ENCODE results near the gene LGALS3BP.

Gene LGALS3BP

DNA sequence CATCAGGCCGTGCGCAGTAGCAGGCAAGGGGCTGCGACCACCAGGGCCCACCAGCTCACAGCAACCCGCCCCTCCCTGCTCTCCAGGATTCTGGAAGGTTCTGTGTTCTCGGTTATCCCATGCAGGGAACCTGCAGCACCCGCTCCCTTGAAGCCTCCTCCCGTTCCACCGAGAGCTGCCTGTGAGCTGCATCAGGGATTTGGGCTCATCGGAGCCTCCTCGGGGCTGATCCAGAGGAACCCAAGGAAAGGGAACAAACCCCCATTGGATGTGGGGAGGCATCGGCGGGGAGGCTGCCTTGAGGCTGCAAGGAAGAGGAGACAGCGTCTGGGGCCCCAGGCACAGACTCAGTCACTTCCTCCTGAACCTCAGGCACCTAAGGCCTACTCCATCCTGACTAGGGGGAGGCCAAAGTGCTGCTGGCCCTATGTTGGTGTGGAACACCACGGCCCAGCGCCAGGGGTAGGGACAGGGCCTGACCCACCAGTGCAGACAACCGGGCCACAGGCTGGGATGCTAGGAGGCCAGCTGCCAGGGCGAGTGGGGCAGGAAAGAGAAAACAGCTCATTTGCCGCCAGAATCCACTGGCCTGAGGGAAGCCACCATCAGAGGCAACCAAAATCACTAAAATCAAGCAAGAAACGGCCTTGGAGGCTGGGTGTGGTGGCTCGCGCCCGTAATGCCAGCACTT lies 14.4 kb upstream of the LGALS3BP start:
- TF ChIP-seq YY1 (IDR thresholded peaks at IDR 0.05; ENCODE audit: low read depth) (no peak), TEAD4 (IDR thresholded peaks at IDR 0.05) (no peak), CEBPB (IDR thresholded peaks at IDR 0.05) (no peak)
- TF ChIP-seq, protein P1, sequence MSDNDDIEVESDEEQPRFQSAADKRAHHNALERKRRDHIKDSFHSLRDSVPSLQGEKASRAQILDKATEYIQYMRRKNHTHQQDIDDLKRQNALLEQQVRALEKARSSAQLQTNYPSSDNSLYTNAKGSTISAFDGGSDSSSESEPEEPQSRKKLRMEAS (IDR thresholded peaks at IDR 0.05): no peak
- TF ChIP-seq, protein P2, sequence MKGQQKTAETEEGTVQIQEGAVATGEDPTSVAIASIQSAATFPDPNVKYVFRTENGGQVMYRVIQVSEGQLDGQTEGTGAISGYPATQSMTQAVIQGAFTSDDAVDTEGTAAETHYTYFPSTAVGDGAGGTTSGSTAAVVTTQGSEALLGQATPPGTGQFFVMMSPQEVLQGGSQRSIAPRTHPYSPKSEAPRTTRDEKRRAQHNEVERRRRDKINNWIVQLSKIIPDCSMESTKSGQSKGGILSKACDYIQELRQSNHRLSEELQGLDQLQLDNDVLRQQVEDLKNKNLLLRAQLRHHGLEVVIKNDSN (IDR thresholded peaks at IDR 0.05): no peak

DNA sequence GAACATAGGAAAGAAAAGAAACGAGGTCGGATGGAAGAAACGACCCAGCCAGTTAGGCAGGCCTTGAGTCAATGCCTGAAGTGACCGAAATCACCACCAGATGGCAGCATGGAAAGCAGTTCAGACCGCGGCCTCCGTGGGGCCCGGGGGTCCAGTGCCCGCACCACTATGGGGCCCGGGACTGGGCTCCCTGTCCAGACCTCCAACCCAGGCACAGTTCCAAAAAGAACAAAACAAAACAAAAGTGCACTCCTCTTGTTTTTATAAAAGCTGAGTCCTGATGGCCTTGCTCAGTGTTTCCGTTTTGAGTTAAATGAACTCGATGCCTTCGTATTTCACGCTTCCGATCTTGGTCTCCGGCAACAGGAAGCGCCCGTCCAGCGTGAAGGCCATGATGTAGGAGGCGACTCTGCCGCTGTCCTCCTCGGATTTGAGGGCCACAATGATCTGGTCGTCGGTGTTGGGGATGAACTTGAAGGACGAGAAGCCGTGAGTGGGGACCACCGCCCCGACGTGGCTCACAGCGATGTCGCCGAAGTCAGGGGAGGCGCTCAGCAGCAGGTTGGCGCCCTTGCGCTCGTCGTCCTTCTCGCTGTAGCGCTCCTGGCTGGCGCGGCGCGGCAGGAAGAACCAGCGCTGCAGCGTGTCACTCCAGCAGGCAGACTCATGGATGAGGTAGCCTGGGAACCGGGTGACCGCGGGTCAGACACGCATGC lies 13.7 kb upstream of the LGALS3BP start:
- TF ChIP-seq, protein P2 (IDR thresholded peaks at IDR 0.05): no peak
- peak; percentile 58 for TF ChIP-seq RAD21 (IDR thresholded peaks at IDR 0.05; ENCODE audit: low read depth)
- peak; percentile 90 for TF ChIP-seq ZBTB7A (IDR thresholded peaks at IDR 0.05; ENCODE audit: low read depth)
- no peak for TF ChIP-seq EGR1 (IDR thresholded peaks at IDR 0.05)
- TF ChIP-seq CREB1 (IDR thresholded peaks at IDR 0.05; ENCODE audit: low read depth): no peak

DNA sequence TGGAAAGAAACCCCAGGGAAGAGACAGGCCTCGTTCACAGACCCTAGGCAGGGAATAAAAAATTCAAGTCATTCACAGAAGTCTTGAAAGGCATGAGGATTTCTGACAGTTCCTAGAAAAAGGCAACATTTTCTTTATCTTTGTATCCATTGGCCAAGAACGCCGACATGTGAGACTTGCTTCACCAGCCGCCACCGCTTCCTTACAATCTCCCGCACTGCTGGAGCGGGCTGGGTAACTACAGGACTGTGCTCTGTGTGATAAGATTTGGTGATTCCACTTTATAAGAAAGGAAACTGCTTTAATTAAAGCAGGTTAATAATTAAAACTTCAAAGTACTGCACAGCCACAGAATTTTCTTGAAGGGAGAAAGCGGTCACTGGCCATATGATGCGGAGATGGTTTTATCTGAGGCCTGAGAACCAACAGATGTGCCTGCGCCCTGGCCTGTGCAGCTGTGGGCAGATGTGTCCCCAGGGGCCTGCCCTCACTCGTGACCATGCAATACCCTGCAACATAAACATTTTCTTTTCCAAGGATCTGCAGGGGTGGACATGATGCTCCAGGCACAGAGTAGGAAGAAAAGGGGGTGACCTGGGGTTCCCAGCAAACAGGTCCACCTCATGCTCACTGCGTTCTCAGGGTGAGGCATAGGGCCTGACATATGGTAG lies 13.0 kb upstream of the LGALS3BP start:
- TF ChIP-seq, protein P2 (IDR thresholded peaks at IDR 0.05): no peak
- TF ChIP-seq CEBPB (IDR thresholded peaks at IDR 0.05) (no peak), FOXM1 (IDR thresholded peaks at IDR 0.05; ENCODE audit: borderline replicate concordance, low read depth) (no peak), TEAD4 (IDR thresholded peaks at IDR 0.05) (no peak), EP300 (IDR thresholded peaks at IDR 0.05; ENCODE audit: borderline replicate concordance) (no peak), TCF12 (IDR thresholded peaks at IDR 0.05; ENCODE audit: low read depth) (no peak), RAD21 (IDR thresholded peaks at IDR 0.05; ENCODE audit: low read depth) (no peak), YY1 (IDR thresholded peaks at IDR 0.05; ENCODE audit: low read depth) (no peak), CREB1 (IDR thresholded peaks at IDR 0.05; ENCODE audit: low read depth) (no peak), NFIC (IDR thresholded peaks at IDR 0.05) (no peak), TAF1 (IDR thresholded peaks at IDR 0.05; ENCODE audit: low read depth) (no peak), EGR1 (IDR thresholded peaks at IDR 0.05) (no peak)
- TF ChIP-seq, protein P1 (IDR thresholded peaks at IDR 0.05): no peak

DNA sequence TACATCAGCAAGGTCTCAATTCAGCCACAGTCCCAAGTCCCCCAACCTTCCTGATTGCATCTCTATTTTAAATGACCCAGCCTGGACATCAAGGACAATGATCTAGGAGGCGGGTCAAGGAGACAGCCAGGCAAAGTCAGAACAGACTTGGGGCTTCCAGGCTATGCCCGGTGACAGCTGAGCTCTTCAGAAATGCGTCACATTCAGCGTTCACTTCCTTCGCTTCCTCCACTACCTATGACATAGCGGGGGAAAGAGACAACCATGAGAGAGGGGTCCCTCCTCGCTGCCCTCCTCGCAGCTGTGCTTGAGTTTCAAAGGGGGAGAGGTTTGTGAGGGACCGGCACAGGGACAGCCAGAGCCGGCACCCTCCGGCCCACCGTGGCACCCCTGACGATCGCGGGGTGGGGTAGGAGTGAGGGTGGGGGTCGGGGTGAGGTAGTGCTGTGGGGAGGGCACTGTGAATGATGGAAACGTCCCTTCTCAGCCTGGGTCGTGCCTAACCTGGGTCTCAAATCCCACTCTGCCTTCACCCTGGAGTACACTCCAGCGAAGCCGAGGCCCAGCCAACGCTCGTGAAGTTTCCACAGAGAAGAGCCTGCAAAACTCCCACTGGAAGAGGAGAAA lies 12.3 kb upstream of the LGALS3BP start:
- TF ChIP-seq NFIC (IDR thresholded peaks at IDR 0.05) (no peak), TEAD4 (IDR thresholded peaks at IDR 0.05) (no peak), RAD21 (IDR thresholded peaks at IDR 0.05; ENCODE audit: low read depth) (no peak), FOXM1 (IDR thresholded peaks at IDR 0.05; ENCODE audit: borderline replicate concordance, low read depth) (no peak), CREB1 (IDR thresholded peaks at IDR 0.05; ENCODE audit: low read depth) (no peak), EP300 (IDR thresholded peaks at IDR 0.05; ENCODE audit: borderline replicate concordance) (no peak), ZBTB7A (IDR thresholded peaks at IDR 0.05; ENCODE audit: low read depth) (no peak), CEBPB (IDR thresholded peaks at IDR 0.05) (no peak), TAF1 (IDR thresholded peaks at IDR 0.05; ENCODE audit: low read depth) (no peak), EGR1 (IDR thresholded peaks at IDR 0.05) (no peak)
- TF ChIP-seq, protein P2 (IDR thresholded peaks at IDR 0.05): no peak
- TF ChIP-seq, protein P1 (IDR thresholded peaks at IDR 0.05): no peak
- TF ChIP-seq, protein P3, sequence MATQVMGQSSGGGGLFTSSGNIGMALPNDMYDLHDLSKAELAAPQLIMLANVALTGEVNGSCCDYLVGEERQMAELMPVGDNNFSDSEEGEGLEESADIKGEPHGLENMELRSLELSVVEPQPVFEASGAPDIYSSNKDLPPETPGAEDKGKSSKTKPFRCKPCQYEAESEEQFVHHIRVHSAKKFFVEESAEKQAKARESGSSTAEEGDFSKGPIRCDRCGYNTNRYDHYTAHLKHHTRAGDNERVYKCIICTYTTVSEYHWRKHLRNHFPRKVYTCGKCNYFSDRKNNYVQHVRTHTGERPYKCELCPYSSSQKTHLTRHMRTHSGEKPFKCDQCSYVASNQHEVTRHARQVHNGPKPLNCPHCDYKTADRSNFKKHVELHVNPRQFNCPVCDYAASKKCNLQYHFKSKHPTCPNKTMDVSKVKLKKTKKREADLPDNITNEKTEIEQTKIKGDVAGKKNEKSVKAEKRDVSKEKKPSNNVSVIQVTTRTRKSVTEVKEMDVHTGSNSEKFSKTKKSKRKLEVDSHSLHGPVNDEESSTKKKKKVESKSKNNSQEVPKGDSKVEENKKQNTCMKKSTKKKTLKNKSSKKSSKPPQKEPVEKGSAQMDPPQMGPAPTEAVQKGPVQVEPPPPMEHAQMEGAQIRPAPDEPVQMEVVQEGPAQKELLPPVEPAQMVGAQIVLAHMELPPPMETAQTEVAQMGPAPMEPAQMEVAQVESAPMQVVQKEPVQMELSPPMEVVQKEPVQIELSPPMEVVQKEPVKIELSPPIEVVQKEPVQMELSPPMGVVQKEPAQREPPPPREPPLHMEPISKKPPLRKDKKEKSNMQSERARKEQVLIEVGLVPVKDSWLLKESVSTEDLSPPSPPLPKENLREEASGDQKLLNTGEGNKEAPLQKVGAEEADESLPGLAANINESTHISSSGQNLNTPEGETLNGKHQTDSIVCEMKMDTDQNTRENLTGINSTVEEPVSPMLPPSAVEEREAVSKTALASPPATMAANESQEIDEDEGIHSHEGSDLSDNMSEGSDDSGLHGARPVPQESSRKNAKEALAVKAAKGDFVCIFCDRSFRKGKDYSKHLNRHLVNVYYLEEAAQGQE (IDR thresholded peaks at IDR 0.05; ENCODE audit: low read depth): no peak

DNA sequence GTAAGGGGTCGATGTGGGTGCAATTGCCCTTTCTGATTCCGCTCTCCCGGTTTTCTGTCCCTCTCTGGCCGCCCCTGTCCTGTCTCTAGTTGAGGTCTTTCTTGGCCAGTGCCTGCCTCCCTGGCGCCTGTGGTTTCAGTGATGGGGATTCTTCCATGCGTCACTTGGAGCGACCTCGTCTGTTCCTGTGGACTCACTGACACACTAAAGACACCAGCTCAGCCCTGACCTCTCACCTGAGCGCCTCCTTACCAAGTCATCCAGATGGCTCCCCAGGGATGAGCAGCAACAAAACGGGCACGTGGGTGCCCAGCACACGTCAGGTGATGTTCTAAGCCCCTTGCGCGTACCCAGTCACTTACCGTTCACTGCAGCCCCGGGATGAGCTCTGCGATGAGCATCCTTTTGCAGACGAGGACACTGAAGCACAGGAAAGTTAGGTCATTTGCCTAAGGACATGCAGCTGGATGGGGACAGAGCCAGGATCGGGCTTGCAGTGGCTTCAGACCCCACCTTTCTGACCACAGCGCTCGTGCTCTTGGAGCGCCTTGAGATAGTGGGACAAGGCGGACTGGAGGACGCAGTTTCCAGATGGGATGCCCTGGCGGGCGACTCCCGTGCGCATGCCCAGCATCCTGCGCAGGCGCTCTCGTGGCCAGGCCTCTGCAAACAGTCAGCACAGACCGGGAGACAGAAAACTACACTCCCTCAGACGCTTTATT lies 11.5 kb upstream of the LGALS3BP start:
- no peak for TF ChIP-seq NFIC (IDR thresholded peaks at IDR 0.05)
- TF ChIP-seq TCF12 (IDR thresholded peaks at IDR 0.05; ENCODE audit: low read depth): no peak
- no peak for TF ChIP-seq EGR1 (IDR thresholded peaks at IDR 0.05)
- no peak for TF ChIP-seq TEAD4 (IDR thresholded peaks at IDR 0.05)
- no peak for TF ChIP-seq CEBPB (IDR thresholded peaks at IDR 0.05)
- TF ChIP-seq TAF1 (IDR thresholded peaks at IDR 0.05; ENCODE audit: low read depth): no peak
- no peak for TF ChIP-seq FOXM1 (IDR thresholded peaks at IDR 0.05; ENCODE audit: borderline replicate concordance, low read depth)
- TF ChIP-seq, protein P3 (IDR thresholded peaks at IDR 0.05; ENCODE audit: low read depth): no peak
- TF ChIP-seq ZBTB7A (IDR thresholded peaks at IDR 0.05; ENCODE audit: low read depth): no peak
- no peak for TF ChIP-seq CREB1 (IDR thresholded peaks at IDR 0.05; ENCODE audit: low read depth)
- TF ChIP-seq, protein P1 (IDR thresholded peaks at IDR 0.05): no peak
- TF ChIP-seq, protein P2 (IDR thresholded peaks at IDR 0.05): no peak
